ENCODE data around the gene ZFP36L2. TPM values are rescaled to one million over a fixed set of nuclear protein-coding genes. Genes with fewer than 3 reads are reported as not detected.

ZFP36L2 gene
- polyA plus RNA-seq, 1 donor = 83.3 TPM

DNA sequence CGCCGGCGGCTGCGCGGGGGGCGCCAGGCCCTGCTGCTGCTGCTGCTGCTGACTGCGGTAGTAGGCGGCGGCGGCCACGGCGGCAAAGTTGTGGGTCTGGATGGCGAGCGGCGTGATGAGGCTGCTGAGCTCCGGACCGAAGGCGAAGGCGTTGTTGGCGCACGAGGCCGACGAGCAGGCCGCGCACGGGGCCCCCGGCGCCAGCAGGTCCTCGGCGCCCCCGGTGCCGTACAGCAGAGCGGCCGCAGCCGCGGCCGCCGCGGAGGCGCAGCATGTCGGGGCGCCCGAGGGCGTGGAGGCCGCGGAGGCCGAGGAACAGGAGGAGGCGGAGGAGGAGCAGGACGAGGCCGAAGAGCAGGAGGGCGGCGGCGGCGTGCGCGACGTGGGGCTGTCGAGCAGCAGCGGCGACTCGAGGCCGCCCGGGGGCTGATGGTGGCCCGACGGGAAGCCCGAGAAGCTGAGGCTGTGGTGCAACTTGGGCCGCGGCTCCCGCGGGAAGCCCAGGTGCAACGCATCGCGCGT is 1.8 kb downstream of the ZFP36L2 start:
- no peak for DNase-seq

DNA sequence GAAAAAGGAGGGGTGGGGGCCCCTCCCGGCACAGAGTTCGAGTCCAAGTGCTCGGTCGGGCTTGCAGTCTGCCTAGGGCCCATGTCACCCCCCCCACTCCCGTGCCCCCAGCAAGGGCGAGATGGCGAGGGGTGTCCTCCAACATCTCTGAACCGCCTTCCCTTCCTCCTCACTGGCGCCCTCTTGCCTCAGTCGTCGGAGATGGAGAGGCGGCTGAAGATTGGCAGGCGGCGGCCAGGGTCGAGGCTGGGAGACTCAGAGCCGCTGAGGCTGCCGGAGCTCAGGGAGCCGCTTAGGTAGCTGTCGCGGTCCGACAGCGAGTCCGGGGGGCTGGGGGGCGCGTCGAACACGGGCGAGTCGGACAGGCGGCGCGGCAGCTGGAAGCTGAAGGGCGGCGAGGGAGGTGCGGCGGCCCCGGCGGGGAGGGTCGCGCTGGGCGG is 2.3 kb downstream of the ZFP36L2 start:
- peak; percentile 79 for DNase-seq

DNA sequence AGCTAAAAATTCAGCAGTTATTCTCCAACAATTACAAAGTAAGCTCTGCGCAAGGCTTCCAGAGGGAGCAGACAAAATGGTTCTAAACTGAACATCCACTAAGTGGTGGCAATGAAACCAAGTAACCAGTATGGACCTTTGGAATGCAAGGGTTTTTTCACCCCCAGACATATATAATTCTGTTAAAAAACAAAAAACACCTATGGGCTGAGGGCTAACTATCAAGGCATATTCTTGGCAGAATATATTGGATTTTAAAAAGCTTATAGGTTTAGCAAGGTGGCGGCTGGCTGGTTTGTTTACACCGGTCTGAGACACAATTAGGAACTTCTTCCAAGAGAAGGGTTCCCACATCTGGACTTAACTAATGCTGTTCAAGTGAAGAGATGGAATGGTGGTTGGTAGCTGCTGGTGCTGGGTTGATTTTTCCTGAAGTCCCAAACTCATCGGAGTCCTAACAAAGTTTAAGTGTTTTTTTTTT is 2.8 kb downstream of the ZFP36L2 start:
- no peak for DNase-seq

DNA sequence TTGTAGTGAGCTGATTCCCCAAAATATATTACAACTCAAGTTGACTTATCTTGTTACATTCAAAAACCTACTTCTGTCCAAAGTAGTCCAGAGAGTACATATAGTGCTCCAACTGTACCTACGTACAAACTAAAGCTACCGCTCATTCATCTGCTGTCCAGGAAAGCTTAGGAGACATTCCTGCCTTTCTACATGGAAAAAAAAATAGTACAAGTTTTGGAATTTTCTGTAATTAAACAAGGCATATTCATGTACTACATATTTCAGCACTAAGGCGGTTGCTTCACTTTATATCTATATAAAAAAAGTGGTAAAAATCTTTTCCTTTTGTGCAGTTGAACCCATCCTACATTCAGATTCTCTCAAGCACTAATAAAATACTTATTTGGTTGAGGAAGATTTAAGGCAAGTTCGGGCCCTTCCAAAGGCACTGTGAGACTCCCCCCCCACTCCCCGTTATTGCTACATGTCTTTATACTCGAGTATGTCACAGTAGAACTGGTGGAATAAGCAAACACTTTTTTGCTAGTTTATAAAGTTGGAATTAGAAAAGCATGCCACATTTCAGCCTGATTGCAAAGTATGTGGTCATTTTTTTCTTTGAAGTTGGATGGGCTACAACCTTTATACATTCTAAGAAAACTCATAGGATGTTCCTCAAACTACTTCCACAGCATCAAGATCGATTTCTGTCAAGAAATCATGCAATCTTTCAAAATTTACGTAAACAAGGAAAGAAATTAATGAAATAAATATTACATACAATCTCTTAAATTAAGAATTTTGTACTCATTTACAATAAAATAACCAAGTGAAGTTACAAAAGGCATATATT is 3.7 kb downstream of the ZFP36L2 start:
- DNase-seq = no peak

DNA sequence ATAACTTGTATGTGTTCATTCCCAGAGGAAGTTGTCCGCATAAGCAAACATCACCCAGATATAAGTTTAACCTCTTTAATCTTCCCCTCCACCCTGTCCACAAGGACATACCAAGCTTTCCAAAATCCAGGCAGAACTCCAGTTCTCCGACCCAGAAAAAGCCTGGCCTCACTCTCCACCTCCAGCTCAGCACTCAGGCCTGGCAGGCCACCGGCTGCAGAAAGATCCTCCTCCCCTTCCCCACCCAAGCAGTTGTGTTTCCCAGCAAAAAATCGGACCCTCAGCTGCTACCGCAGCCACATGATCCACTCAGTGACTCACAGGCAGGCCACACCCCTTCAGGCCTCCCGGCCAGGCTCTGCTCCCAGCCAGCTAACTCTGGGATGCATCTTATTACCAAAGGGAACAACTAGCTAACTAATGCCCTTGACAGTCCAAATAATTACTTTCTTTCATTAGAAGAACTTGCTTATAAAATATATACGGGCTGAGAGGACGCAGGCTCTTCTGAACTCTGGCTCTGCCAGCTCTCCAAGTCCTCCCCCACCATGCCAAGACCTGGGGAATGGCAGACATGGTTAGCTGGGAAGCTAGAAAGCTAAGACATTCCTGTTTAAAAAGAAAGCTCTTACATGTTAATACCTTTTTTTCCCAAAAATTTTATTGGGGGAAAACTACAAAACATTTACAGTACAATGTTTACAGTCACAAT is 4.5 kb downstream of the ZFP36L2 start:
- DNase-seq = peak; percentile 92

DNA sequence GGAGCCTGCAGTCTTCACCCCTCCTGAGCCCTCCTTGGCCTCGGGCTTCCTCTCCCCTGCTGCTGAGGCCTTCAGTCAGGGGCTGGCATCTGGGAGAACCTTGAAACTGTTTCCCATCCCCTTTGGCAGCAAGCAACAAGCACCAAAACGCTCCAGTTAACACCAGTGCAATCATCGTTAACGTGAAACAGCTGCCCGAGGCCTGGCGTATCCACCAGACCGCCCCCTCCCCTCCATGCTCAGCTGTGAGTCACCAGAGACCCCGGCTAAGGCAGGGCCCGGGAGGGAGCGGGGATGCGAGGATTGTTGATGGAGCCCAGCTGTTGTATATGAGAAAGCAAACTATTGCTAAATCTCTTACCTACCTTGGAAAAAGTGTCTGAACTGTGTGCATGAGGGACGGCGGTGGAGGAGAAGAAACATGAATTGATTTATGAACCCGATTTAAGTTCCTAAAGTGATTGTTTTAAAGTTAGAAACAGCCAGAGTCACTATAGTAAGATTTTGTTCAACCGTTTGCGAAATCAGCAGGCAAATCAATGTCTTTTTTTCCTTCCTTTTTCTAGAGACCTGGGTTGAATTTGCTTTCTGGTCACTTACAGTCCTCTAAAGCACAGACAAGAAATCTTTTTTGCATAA is 5.2 kb downstream of the ZFP36L2 start:
- peak; percentile 93 for DNase-seq

DNA sequence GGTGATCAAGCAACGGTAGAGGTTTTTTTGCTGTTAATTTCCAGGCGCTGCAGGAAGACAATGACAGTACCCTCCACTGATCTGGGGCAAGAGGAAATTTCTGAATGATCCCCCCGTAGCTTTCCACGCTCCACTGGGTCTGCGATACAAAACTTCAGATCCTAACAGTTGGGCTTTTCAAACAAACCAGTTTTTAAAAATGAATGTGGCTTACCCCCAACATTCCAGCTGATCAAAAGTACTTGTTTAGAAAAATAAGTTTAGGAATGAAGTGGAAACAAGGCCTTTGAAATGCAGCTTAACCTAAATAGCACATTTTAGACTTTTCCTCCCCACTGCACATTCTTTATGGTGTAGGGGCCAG is 5.7 kb downstream of the ZFP36L2 start:
- no peak for DNase-seq

DNA sequence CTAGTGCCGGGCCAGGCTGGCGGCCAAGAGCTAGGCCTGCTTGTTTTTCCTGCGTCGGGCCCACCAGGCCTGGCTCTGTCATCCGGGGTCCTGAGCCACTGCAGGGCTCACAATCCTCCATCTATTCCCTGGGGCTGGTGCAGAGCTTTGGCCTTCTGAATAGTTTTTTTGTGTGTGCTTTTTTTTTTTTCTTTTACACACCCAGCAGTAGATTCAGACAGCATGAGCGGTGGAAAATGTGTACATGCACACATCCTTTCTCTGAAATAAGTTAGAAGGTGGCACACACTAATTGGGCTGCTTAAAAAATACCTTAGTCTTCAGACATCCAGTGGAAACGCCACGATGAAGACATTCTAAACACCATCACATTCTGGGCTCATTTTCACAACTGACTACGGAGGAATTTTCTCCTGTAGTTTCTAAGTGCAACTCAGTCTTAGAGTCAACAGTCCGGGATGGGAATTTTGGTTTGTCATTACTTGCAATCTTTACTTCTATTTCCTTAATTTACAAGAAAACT is 6.1 kb downstream of the ZFP36L2 start:
- DNase-seq = no peak

DNA sequence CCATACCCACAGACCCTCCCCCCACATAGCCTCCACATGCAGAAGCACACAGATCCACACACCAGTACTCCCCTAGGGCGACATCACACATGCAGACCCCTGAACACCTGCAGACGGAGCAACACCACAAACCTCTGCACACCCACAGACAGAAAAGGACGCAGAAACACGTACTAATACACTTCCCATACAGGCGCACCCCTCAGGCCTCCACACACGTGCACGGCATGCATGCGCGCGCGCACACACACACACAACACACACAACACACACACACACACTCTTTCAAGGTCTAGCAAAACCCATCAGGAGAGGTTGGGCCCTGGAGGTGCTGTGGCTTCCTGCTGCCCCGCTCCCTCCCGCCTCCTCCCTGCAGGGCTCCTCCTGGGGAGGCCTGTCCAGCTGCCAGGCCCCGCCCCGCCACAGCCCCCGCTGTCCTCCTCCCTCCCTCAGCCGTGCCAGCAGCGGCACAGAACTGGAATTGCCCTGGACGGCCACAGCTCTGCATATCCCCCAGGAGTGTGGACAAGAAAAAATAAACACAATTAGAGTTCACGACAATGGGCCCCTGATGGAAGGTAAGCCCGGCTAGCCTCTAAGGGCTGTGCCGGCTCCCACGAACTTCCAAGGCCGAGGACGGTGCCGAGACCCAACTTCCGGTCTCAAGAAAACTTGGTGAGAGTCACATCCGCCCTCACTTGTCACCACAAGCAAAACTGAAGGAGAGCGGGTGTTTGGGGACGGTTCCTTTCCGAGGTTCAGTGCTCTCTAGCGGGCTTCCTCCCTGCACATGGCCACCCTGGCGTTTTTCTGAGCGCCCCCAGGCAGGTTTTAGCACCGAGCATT is 6.8 kb downstream of the ZFP36L2 start:
- DNase-seq = peak; percentile 72

DNA sequence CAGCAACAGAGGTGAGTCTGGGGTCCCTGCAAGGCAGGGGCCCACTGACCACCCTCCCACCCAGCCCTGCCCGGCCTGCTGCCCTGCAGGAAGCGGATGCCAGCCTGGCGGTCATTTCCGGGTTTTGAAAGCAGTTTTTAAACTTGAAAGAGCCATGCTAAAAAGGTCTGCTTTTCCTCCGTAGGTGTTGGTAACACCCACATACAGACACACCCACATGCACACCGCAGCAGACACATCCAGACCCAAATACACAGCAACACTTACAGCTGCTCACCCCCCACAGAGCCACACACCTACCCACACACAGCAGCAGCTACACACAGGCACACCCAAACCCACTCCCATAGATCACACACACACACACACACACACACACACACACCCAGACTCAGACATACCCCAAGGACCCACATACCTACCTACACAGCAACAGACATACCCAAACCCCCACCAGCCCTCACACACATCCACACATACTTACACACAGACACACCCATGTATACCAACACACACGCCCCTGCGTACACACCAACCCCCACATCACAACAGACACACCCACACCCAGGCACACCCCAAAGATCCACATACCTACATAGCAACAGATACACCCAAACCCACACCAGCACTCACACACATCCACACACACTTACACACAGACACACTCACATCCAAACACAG is 7.6 kb downstream of the ZFP36L2 start:
- DNase-seq = no peak

DNA sequence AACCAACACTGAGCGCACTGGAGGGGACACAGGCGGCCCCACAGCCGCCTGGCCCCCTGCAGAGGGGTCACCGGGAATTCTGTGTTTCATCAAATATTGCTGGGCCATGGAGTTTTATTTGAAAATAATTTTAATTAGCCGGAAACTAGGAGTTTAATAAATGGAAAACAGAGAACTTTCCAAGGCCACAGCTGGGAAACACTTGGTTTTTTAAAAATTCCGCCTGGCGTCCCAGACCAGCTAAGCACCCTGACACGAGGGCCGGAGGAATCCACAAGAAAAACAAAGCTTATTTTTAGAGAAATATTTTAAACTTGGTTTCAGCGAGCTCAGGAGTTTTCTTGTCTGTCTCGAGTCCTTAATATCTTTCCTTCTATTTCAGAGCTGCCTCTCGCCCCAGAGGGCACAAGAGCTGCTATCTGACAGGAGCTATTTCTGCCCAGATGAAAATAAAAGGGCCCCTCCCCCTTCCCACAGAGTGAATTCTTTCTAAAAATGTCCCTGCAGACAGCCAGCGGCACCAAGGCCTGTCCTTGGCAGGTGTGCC is 8.2 kb downstream of the ZFP36L2 start:
- DNase-seq = no peak

DNA sequence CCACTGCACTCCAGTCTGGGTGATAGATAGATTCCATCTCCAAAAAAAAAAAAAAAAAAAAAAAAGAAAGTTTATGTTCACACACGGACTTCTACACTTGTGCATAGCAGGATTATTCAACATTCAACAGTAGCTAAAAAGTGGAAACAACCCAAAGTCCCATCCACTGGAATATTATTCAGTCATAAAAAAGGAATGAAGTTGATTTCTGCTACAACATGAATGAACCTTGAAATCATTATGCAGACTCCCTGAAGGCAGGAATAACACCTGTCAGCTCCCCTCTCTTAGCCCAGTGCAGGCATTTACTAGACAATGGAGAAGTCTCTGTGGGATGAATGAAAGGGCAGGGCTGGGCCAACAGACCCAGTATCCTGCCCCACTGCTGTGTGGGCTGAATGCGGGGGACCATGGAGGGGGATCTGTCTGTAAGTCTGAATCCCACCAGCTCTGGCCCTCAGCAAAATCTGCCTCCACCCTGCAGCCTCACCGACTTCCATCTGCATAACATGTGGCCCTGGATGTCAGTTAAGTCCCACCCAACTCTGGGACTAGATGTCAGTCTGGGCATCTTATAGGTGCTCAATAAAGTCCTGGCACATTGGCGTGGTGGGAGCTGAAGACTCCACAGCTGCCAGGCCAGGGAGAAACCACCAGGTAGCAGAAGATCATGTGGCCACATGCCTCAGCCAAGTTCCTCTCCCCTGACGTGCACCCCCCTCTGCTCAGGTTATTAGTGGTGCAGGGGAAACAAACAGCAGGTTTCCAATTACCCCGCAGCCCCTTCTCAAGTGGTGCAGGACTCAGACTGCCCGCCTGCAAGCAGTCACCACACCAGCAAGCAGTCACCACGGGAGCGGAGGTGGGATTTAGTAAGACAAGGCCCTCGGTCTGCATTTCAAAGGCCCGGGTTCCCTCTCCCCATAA is 8.9 kb downstream of the ZFP36L2 start:
- DNase-seq = peak; percentile 84

DNA sequence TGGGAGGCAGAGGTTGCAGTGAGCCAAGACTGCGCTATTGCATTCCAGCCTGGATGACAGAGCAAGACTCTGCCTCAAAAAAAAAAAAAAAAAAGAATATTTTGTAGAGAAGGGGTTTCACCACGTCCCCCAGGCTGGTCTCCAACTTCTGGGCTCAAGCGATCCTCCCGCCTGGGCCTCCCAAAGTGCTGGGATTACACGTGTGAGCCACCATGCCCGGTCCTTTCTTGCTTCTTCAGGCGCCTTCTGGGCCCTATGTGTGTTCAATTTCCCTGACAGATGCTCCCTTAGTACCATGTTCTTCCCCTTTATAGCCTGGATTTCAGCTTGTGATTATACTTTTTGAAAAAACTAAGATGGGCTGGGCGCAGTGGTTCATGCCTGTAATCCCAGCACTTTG is 9.8 kb downstream of the ZFP36L2 start:
- DNase-seq = no peak

DNA sequence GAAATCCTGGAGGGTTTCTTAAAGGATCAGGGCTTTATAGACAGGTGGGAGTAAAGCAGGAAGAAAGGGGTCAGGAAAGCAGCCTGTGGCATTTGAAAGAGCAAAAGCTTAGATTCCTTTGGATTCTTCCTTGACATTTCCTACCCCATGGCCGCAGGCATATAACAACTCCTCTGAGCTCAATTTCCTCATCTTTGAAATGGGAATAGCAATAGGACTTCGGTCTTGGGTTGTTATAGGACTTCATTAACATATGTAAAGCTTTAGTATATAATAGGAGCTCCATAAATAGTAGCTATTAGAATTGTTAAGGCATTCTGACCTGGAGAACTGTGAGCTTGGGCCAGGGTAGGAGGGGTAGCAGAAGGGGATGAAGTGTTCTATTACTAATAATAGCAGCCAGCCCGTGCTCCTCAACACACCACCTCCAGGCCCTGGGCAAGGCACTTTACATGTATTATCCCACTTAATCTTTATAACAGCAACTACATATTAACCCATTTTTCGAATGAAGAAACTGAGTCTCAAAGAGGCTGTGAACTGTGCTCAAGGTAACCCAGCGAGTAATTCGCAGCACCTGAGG is 10.6 kb downstream of the ZFP36L2 start:
- DNase-seq = no peak

DNA sequence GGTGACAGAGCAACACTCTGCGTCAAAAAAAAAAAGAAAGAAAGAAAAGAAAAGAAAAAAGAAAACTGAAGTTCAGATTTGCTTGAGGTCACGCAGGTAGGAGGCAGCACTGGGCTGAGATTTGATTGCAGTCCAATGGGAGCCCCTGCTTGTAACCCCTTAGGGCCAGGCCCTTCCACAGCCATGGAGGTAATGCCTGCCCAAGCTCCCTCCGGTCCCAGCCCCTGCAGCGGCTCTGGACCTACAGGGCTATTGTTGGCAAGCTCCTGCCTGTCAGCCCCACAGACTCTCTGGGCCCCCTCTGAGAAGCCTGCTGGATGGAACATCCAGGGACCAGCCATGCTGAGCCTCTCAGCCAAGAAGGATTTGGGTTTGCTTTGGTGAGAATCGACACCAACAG is 12.2 kb downstream of the ZFP36L2 start:
- DNase-seq = no peak

DNA sequence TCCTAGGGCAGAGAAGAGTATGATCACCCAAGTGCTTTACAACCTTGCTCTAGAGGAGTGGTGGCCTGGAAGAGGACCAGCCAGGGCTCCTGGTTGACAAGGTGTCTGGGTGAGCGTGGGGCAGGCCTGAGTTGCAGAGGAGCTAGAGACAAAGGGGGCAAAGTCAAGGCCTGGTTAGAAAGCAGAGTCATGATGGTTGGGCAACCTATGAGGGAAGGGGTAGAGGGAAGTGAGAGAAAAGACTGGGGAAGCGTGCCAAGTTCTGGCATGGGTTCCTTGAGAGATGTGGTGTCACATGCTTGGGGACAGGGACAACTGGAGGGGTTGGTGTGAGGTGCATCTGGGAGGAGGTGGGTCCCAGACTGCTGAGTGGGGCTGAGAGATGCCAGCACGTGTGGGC is 13.5 kb downstream of the ZFP36L2 start:
- no peak for DNase-seq

DNA sequence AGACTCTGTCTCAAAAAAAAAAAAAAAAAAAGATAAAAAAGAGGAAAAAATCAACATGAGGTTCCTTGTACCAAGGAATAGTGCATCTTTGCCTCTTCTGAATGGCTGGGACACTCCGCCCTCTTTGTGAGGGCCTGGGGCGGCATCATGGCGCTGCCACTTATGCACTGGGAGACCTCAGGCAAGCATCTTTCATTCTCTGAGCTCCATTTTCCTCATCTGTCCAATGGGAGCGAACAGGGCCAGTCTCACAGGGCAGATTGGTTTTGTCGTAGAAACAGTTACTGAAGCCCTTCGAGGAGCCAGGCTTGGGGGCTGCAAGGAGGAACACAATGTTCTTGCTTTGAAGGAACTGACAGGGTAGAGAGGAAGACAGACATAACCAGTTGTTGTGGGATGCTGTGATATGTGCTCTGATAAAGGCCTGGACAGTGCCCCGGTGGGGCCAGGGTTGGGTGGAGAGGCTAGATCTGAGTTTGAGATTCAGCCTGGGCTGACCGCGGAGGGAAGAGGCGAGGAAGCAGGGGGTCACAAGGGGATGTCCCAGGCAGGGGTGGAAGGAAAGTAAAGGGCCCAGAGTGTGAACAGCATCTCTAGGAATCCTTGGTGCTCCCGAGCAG is 14.1 kb downstream of the ZFP36L2 start:
- DNase-seq = no peak

DNA sequence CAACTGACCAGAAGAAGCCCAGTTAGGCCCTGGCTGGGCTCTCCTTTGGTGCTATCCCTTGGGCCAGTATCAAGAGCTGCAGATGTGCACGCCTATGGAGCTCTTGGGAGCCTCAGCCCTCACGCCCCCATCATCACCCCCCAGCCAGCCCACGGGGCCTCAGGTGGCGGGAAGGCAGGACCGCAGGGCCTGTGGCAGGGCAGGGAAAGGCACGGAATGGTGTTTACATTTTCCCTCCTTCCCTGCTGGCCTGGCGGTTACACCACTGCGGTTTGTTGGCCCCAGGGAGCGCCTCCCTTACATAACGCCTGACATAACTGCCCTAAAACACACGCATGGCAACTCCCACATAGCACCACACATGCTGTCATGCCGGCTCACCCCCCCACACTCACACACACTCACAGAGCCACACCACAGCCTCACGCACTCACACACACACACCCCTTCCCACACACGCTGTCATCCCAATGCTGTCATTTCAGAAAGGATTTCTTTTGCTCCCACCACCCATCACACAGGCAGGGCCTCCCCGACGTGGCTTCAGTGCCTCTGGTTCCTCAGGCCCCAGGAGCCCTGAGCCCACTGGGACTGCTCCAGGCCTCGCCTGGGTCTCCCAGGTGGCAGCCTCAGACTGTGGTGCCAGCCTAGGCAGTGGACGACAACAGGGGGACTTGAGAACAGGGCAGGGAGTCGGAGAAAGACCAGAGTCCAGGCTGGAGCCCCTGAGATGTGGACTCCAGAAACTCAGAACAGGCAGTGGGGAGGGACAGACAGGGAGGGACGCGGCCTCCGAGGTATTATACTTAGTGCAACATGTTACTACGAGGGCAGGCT is 15.7 kb downstream of the ZFP36L2 start:
- no peak for DNase-seq

Measured in left kidney (tissue), 2 donors.